ENCODE measurements around the gene PSMG3. TPM values are rescaled to one million over a fixed set of nuclear protein-coding genes. Genes with fewer than 3 reads are reported as not detected.

PSMG3 gene
- total RNA-seq, 1 donor from 2014 or later, result 11.2 TPM

GRCh38 chr7:1596181-1597043, 26.6 kb upstream of the PSMG3 start:
- intact Hi-C loops (cut with micrococcal nuclease), result no loop called here
- TF ChIP-seq CTCF (IDR thresholded peaks at IDR 0.05; ENCODE audit: borderline replicate concordance), result no peak
- Histone ChIP-seq H3K4me1 (peaks cover 9% of the 10 kb centered on the region), H3K27ac (replicated peaks) (no peak overlapping the region), H3K4me3 (no peak overlapping the region), H3K27me3 (ENCODE audit: low read depth) (peaks cover 77% of the 10 kb centered on the region), H3K9me3 (replicated peaks) (no peaks in the 10 kb centered on the region), H3K36me3 (no peaks in the 10 kb centered on the region)
- DNase-seq, result no peak

- Histone ChIP-seq H3K27me3 (ENCODE audit: low read depth) (peaks cover 83% of the 10 kb centered on the region), H3K27ac (replicated peaks) (no peak overlapping the region), H3K4me1 (peaks cover 9% of the 10 kb centered on the region), H3K9me3 (replicated peaks) (no peaks in the 10 kb centered on the region), H3K36me3 (no peaks in the 10 kb centered on the region), H3K4me3 (no peak overlapping the region)
- no peak for DNase-seq
- TF ChIP-seq CTCF (IDR thresholded peaks at IDR 0.05; ENCODE audit: borderline replicate concordance), result no peak
- intact Hi-C loops (cut with micrococcal nuclease), result no loop called here
Measured at GRCh38 chr7:1595636-1596035, 25.8 kb upstream of the PSMG3 start.

GRCh38 chr7:1595027-1595426, 25.2 kb upstream of the PSMG3 start:
- no peak for TF ChIP-seq CTCF (IDR thresholded peaks at IDR 0.05; ENCODE audit: borderline replicate concordance)
- no peak for DNase-seq
- Histone ChIP-seq H3K27me3 (ENCODE audit: low read depth) (peaks cover 90% of the 10 kb centered on the region), H3K4me3 (no peak overlapping the region), H3K27ac (replicated peaks) (no peak overlapping the region), H3K36me3 (no peaks in the 10 kb centered on the region), H3K9me3 (replicated peaks) (no peaks in the 10 kb centered on the region), H3K4me1 (peaks cover 9% of the 10 kb centered on the region)
- intact Hi-C loops (cut with micrococcal nuclease), result no loop called here

- no peak for TF ChIP-seq CTCF (IDR thresholded peaks at IDR 0.05; ENCODE audit: borderline replicate concordance)
- peaks cover 9% of the 10 kb centered on the region for H3K4me1 ChIP-seq
- intact Hi-C loops (cut with micrococcal nuclease), result no loop called here
- H3K4me3 ChIP-seq, result no peak overlapping the region
- peaks cover 93% of the 10 kb centered on the region for H3K27me3 ChIP-seq (ENCODE audit: low read depth)
- no peak for DNase-seq
- H3K27ac ChIP-seq (replicated peaks), result no peak overlapping the region
- H3K9me3 ChIP-seq (replicated peaks), result peaks cover 8% of the 10 kb centered on the region
- no peaks in the 10 kb centered on the region for H3K36me3 ChIP-seq
Measured at GRCh38 chr7:1593904-1594421, 24.1 kb upstream of the PSMG3 start.

GRCh38 chr7:1593091-1593866, 23.4 kb upstream of the PSMG3 start:
- no peaks in the 10 kb centered on the region for H3K36me3 ChIP-seq
- H3K27ac ChIP-seq (replicated peaks), result no peak overlapping the region
- intact Hi-C loops (cut with micrococcal nuclease), result no loop called here
- H3K27me3 ChIP-seq (ENCODE audit: low read depth), result peaks cover 94% of the 10 kb centered on the region
- peaks cover 11% of the 10 kb centered on the region for H3K9me3 ChIP-seq (replicated peaks)
- no peak for DNase-seq
- H3K4me1 ChIP-seq, result peaks cover 9% of the 10 kb centered on the region
- no peak overlapping the region for H3K4me3 ChIP-seq
- TF ChIP-seq CTCF (IDR thresholded peaks at IDR 0.05; ENCODE audit: borderline replicate concordance), result peak; percentile 31

Measured in left ventricle myocardium inferior (tissue), 1 donor.